NOMO-1 treated with dmso at 0.1 percent for 144 hours (cell line): Measurements from ENCODE around the gene RPS2.
A peak's percentile ranks its signal among the peaks of the same experiment; 100 is the strongest.
"Not testable (repeated sequence)": the region's sequence is repeated elsewhere in the genome, so short reads cannot be mapped to it uniquely, and the experiment has no call there.

Source experiments
- DNase-seq: peaks from one replicate; lab custom pipeline; 2025; ENCODE audit not compliant: unreplicated experiment; lab: John Stamatoyannopoulos, UW

Gene RPS2

DNA sequence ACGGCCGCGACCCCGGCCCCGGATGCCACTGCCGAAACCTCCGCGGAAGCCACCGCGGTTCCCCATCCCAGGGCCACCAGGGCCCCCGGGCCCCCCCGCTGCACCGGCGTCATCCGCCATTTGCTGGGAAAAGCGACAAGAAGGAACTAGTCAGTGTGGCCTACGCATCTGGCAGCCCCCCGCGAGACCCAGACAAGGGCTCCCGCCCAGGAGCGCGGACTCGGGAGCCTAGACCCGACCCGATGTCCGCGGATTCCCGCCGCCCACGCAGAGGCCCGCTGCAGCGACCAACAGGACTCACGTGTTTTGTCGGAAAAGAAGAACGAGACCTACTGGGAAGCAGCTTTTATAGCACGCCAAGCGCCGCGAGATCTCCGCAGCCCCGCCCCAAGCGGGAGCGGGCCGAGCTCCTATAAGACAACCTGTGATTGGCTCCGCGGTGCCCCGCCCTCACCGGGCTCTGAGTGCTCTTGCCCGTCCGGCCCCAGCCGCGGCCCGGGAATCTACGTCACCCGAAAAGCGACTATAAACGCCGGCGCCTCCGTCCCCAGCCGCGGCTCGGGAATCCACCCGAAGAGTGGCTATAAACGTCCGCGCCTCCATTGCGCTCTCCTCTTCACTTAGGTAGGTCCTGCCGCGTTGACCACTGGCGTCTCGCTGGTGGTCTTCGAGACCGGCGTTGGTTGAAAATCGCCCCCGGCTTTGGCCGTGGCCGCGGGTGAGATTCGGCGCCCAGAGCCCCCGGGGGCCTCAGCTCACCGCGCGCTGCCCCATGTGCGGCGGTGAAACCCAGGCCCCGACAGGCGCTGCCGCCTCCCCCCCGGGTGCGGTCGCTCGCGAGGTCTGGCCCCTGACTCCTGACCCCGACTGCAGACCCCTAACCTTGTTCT, at the start of gene RPS2:
TSS of gene RPS2 (minus strand) at position 321 of the 890 bp plus-strand sequence. CDS start at position 120, 201 bp downstream.
- DNase-seq, result peak; percentile 99

DNA sequence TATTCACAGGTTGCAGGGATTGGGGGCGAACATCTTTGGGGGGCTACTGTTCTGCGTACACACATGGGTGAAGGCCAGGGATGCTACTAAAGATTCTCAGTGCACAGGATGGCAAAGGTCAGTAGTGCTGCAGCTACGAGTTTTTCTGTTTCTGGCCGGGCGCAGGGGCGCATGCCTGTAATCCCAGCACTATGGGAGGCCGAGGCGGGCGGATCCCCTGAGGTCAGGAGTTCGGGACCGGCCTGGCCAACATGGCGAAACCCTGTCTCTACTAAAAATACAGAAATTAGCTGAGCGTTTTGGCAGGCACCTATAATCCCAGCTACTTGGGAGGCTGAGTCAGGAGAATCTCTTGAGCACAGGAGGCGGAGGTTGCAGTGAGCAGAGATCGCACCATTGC, 48.9 kb upstream of the RPS2 start:
- no peak for DNase-seq

DNA sequence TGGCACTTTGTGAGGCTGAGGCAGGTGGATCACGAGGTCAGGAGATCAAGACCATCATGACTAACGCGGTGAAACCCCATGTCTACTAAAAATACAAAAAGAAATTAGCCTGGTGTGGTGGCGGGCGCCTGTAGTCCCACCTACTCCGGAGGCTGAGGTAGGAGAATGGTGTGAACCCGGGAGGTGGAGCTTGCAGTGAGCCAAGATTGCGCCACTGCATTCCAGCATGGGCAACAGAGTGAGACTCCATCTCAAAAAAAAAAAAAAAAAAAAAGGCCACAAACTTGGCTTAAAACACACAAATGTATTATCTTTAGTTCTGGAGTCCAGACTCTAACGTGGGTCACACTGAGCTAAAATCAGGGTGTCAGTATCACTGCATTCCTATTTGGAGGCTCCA, 47.1 kb upstream of the RPS2 start:
- not testable (repeated sequence) for DNase-seq

DNA sequence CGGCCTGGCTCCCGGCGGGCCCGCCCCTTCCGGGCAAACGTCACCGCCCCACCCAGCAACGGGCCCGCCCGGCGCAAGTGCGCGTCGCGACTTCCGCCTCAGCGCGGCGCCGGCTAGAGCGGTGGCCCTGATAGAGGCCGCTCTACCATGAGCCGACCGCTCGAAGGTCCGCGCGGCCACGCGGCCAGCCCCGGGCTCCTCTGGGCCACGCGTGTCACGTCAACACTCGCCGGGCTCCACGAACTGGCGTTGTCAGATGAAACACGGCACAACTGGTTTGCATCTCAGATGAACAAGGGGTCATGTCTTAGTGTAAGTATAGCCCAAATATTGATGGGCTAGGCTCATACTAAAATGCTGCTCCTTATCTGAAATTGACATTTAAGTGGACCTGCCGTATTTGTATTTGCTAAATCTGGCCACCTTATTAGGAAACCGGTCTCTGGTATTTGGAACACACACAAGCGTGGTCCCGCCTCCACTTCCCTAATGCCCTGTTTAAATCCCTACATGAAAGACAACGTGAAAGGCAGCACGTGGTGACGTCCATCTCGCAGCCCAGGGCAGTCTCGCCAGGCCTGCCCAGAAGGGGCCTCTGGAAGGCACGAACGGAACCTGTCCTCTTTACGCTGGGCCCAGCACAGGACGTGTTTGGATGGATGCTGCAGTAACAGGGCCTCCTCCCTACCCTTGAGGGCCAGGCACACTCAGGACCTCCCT, 45.3 kb upstream of the RPS2 start, which contains the start of gene ZNF598:
TSS of gene ZNF598 (minus strand) at position 31 of the 720 bp plus-strand sequence.
- peak; percentile 67 for DNase-seq

- no peak for DNase-seq
Measured at GRCh38 chr16:2009164-2009711, 44.6 kb upstream of the RPS2 start.

DNA sequence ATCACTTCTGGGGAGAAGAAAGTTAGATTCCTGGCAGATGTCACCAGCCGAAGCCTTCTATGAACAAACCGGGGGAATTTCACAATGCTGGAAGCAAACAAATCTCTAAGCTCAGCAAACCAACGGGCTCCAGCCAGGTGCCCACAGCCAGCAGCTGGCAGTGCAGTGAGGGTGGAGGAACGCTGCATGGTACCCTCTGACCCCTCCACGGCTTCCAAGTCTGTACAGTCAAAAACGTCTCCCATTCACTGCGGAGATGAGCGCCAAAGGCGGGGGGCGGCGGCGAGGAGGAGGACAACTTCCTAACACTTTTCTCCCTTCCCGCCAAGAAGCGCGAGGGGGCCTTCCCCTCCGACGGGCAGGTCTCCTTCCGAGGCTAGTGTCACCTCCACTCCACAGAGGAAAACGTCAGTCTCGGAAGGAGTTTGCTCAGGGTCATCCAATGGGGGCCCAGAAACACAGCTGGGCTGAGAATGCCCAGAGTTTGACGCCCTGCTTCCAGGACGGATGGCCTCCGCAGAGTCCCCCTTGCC, 44.1 kb upstream of the RPS2 start:
- no peak for DNase-seq

DNA sequence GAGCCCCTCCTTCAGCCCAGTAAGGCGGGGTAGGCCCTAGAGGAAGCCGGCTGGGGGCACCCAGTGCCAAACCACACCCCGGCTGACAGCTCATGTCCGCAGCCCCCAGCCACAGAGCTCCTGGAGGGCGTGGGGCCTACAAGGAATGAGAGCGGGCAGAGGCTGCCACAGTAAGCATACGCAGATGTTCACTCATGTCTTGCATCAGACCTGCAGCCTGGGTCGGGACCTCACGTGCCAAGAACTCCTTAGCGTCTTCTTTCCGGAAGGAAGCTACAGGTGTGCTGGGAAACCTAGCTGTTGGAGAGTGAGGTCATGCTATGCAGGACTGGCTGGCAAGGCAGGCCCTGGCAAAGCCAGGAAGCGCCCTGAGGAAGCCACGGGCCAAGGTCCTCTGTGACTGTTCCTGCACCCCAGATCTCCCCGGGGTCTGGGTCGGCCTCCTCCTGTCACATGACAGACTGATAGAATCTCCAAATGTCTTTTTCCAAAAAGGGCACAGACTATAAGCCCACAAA, 43.4 kb upstream of the RPS2 start:
- no peak for DNase-seq

DNA sequence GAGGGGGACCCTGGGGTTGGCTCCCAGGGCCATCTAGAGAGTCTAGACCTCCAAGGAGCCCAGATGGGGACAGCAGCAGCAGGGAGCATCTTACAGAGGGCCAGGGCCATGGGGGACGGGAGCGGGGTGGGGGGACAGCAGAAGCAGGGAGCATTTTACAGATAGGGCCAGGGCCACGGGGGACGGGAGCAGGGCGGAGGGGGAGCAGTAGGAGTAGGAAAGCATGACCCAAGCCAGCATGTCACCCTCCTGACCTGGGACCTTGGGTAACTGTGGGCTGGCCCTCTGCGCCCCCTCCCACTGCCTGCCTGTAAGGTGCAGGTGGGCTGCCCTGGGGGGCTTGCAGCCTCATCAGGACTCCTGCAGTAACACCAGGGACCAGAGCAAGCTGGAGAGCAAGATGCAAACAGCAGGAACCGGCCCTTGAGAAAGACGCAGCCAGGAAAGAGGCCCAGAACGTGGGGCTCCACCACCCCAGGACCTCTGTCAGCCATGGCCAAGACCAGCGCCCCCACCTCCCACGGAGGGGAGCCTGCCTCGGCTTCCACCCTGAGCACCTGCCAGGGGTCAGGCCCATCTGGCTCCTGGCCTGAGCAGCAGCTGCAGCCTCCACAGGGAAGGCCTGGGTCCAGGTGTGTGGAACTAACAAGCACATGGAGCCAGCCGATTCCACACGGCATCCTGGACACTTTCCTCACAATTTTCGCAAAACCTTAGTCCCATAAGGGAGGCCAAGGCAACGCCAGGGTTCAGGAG, 42.6 kb upstream of the RPS2 start:
- DNase-seq, result no peak

- no peak for DNase-seq
Measured at GRCh38 chr16:2006317-2006716, 41.7 kb upstream of the RPS2 start.

DNA sequence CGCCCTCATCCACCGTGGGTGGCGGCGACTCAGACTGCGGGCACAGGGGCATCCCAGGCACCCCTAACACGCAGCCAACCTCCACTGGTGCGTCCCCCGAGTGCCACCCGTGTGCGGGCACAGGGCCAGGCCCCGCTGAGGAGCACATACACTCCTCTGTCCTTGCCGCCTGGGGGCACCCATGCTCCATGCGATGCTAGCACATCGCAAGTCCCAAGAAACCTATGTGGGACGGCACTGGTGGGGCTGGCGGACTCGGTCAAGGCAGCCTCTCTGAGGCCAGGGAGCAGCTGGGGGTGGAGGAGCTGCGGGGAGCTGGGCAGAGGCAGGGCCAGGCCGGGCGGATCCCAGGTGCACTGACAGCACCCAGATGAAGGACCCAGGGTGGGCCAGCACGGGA, 41.0 kb upstream of the RPS2 start:
- no peak for DNase-seq

- no peak for DNase-seq
Measured at GRCh38 chr16:2004795-2005517, 40.3 kb upstream of the RPS2 start.

DNA sequence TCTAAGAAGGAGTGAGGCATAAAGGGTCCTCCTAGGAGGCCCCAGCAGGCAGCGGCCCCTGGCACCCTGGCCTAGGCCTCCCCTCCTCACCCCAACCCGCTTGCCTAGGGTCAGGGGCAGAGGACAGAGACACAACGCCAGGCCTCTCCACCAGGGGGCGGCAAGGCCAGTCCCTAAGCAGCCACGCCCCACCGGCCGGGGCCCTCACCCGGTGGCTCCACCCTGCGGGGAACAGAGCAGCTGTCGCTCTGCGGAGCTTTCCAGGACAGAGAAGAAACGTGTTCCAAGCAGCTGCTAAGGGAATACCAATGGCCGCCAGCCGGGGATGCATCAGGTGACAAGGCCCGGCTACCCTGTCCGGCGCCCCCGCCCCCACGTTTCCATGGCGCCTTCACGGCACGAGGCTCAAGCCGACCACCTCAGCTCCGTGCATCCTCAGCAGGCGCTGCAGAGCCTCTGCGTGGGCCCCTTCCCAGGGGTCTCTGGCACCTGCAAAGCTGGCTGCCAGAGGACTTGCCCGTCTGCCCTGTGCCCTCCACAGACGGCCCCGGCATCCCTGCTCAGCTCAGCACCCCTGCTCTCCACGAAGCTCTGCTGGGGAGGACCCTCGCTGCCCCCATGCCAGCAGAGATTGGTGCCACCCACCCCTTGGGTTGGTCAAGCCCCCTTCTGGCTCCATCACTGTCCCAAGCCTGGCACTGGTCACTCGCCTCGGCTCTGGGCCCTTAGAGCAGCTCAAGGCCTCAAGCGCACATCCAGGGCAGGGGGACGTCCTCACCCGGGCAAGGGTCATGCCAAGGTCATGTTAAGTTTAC, 39.4 kb upstream of the RPS2 start:
- DNase-seq, result peak; percentile 72

DNA sequence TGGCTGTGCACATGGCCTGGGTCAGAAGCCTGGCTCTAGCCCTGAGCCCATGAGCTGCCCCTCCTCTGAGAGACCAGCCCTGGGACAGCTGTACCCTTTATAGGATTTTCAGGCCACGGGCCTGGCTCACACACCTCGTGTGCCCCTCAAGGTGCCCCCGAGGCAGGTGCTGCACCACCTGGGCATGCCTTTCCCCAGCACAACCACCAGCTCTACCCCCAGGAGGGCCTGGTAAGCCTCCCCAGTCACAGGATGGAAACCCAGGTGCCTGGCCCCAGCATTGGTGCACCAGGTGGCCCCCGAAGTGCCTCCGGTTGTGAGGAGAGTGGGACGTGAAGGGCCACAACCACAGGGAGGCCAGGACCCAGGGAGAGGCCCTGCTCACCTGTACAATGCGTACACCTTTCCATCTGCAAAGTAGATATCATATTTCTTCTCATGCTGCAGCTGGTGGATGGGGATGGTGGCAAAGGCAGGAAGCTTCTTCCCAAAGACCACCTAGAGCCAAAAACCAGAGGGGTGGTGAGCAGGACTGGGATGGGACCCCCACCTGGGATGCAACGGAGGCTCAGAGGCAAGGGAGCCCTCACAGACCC, 38.7 kb upstream of the RPS2 start:
- DNase-seq, result no peak

DNA sequence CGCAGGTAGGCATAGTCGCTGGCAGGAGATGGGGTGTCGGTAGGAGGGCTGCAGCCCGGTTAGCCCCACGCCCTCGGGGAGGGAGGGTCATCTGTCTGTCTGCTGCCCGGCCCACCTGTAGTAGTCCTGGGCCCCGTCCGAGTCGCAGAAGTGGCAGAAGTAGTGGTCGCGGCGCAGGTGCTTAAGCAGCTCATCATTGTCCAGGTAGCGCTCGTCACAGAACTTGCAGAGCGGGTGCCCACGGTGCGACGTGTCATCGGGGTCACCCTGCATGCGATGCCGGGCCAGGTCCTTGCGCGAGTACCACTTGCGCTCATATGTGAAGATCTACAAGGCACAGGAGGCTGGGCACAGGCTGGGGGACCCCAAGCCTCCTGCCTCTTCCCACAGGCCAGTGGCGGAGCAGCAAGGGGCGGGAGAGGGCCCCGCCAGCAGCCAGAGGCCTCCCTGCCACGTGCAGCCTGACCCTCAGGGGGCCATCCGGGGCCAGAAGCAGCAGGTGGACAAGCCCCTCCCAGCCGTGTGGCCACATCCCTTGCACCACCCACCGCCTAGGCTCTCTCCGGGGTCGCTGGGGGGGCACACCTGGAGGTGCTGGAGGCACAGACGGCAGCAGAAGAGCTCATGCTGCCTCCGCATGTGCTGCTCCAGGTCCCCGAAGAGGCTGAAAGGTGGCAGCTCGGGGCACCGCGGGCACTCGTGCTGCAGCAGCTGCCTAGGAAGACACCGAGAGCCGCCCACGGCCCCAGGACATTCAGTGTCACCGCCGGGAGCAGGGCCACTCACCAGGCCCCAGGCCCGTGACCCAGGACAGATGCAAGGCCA, 38.0 kb upstream of the RPS2 start:
- no peak for DNase-seq

- DNase-seq, result no peak
Measured at GRCh38 chr16:2001456-2002355, 37.1 kb upstream of the RPS2 start.

DNA sequence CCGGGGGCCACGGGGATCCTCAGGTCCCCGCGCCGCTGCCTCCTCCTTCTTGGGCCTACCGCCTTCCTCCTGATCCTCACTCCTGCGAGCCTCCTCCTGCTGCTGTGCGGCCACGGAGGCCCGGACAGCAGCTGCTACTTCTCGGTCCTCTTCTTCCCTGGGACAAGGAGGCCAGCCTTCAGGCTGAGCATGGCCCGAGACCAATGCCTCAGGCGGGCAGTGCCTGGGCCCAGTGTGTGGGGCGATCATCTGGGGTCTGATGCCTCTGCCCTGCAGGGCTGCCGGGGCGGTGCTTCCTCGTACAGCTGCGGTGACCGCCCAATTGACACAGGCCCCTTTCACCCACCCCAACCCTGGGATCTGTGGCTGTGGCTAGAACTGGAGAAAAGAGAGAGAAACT, 36.4 kb upstream of the RPS2 start:
- DNase-seq, result no peak
